Psoas muscle (tissue), 8 donors: ENCODE results near the gene ADCY7. TPM values are rescaled to one million over a fixed set of nuclear protein-coding genes. Genes with fewer than 3 reads are reported as not detected.

Experiments used
- ATAC-seq, 4 donors: fragments of 200-7000 bp; cut with Tn5 transposase; one replicate each; pipeline ENCODE4 v1.9.1; 2020; ENCODE audit warnings: moderate library complexity in 3 of 4, mild to moderate bottlenecking in 2 of 4
- DNase-seq, 2 donors: peaks; one replicate each; pipeline ENCODE4 v3.0.0-alpha.2; 2020
- H3K27ac ChIP-seq: fragments of 200-600 bp; one replicate; pipeline ENCODE4 v1.8.0; 2022
- H3K27me3 ChIP-seq, 3 donors: fragments of 200-600 bp in 1 of 3; one replicate each; pipeline versions ENCODE4 v1.6.1 to v1.8.0; 2013 to 2022; ENCODE audit warnings: low read length in 2 of 3, mild to moderate bottlenecking in 2 of 3, moderate library complexity in 1 of 3; ENCODE audit not compliant: insufficient read depth in 3 of 3
- H3K36me3 ChIP-seq, 2 donors: fragments of 200-600 bp in 1 of 2; one replicate each; pipeline versions ENCODE4 v1.6.1 to v1.8.0; 2013 to 2022; ENCODE audit warnings: low read depth in 1 of 2, mild to moderate bottlenecking in 1 of 2, moderate library complexity in 1 of 2; ENCODE audit not compliant: insufficient read depth in 1 of 2
- H3K4me1 ChIP-seq: fragments of 200-600 bp; one replicate; pipeline ENCODE4 v1.8.0; 2022
- H3K4me3 ChIP-seq: fragments of 200-600 bp; one replicate; pipeline ENCODE4 v1.8.0; 2022; ENCODE audit warnings: mild to moderate bottlenecking
- H3K9me3 ChIP-seq: fragments of 200-600 bp; one replicate; pipeline ENCODE4 v1.8.0; 2022
- WGBS, 3 donors: extraction: QIAGEN DNeasy Blood & Tissue Kit; methylation state at CpG; one replicate each; pipeline versions ENCODE4 v1.1.6 to v1.1.7; 2013; 5-methylcytosine and 5-hydroxymethylcytosine counted together
- intact Hi-C, 2 donors: fragments of 100-400 bp; cut with DNase I; formaldehyde crosslinking; loops; one replicate each; pipeline versions ENCODE4 v1.11.0 to v1.14.2; 2022
- polyA plus RNA-seq, 3 donors: library from polyadenylated mRNA; stranded (reverse); fragments of 200-250 nt; gene quantifications; one replicate each; pipeline ENCODE4 v1.2.3, GENCODE V29; 2013
- total RNA-seq, 4 donors: library from RNA; stranded (reverse); fragmentation: NEBNext Ultra II Directional in 2 of 4; extraction: Animal tissue kit (Norgen Biotek cat#: 25700) in 2 of 4; gene quantifications; one replicate each; pipeline versions ENCODE4 v1.2.1 to v1.2.4, GENCODE V29; 2021 to 2023
- TF ChIP-seq, protein P1 (sequence below): fragments of 200-600 bp; IDR thresholded peaks from one replicate; pipeline ENCODE4 v1.8.0; 2022; ENCODE audit warnings: antibody characterized with exemption
- donor health status: healthy with polysubstance abuse.
- donor health status: DM: no; HTN: no; CAD: no; lungs with moderate emphysema.
- donor health status: Bipolar disorder and iron deficiency.
- donor health status: healthy.
- donor health status: DM: yes; HTN: yes; CAD: no.
- donor health status: DM: no; HTN: no; CAD: no.
- donor health status: DM: no; HTN: no; CAD: no.
- donor health status: DM: yes; HTN: yes; CAD: no.

ADCY7 gene
- total and polyA plus RNA-seq, 7 donors = 0.34 to 5.5 (median 3.1) TPM

- 57 to 88% (median 77%) methylated on average over 10 of the region's 10 CpGs for whole genome bisulfite sequencing, 3 donors
- Histone ChIP-seq H3K4me3 (no peak overlapping the region), H3K4me1 (peaks cover 45% of the 10 kb centered on the region), H3K36me3 (peaks cover 0 to 67% of the 10 kb centered on the region in 2 donors), H3K27me3 (no peaks in the 10 kb centered on the region), H3K9me3 (no peaks in the 10 kb centered on the region), H3K27ac (no peak overlapping the region)
- TF ChIP-seq, protein P1, sequence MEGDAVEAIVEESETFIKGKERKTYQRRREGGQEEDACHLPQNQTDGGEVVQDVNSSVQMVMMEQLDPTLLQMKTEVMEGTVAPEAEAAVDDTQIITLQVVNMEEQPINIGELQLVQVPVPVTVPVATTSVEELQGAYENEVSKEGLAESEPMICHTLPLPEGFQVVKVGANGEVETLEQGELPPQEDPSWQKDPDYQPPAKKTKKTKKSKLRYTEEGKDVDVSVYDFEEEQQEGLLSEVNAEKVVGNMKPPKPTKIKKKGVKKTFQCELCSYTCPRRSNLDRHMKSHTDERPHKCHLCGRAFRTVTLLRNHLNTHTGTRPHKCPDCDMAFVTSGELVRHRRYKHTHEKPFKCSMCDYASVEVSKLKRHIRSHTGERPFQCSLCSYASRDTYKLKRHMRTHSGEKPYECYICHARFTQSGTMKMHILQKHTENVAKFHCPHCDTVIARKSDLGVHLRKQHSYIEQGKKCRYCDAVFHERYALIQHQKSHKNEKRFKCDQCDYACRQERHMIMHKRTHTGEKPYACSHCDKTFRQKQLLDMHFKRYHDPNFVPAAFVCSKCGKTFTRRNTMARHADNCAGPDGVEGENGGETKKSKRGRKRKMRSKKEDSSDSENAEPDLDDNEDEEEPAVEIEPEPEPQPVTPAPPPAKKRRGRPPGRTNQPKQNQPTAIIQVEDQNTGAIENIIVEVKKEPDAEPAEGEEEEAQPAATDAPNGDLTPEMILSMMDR = no peak
- ATAC-seq = no peak
- intact Hi-C loops = loop anchor here (5.0 to 10.0 kb wide), 4 partner anchors 146 to 381 kb away; partner anchors contain the start of genes CNEP1R1 (in 1 of the 2) and CYLD (in 1 of the 2)
- no peak for DNase-seq
Measured at GRCh38 chr16:50363656-50364055, 97.3 kb downstream of the ADCY7 start.

DNA sequence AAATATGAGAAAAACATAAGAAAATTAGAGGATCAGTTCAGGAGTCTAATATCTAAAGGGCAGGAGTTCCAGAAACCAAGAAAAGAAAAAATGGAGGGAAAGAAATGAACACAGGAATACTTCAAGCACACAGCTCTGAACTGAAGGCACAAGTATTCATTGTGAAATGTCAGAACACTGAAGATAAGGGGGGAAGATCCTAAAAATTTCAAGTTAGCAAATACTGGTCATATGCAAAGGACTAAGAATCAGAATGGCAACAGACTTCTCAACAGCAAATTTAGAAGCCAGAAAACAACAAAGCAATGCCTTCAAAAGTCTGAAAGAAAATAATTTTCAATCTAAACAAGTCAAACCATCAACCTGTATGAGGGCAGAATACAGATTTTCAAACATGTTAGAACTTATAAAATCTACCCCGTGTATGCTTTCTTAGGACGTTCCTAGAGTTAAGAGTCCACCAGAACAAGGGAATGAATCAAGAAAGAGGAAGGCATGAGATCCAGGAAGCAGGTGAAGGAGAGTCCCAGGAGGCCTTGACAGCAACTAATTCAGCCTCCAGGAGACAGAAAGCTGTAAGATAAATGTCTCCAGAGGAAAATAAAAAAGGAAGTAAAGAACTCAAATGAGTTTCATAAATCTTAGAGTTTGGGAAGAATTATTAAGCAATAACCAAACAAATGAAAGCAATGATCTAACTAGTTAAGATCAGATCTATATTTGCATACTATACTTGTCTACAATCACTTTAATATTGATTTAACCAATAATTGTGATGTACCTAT lies 99.6 kb downstream of the ADCY7 start:
- TF ChIP-seq, protein P1 = no peak
- Histone ChIP-seq H3K27me3 (no peaks in the 10 kb centered on the region), H3K27ac (no peak overlapping the region), H3K4me1 (peaks cover 31% of the 10 kb centered on the region), H3K9me3 (no peaks in the 10 kb centered on the region), H3K4me3 (peak overlapping the region; percentile 24), H3K36me3 (peaks cover 0 to 56% of the 10 kb centered on the region in 2 donors)
- no peak for ATAC-seq
- WGBS, 3 donors = 31 to 49% (median 34%) methylated on average over 2 of the region's 2 CpGs
- intact Hi-C loops = loop anchor here (5.0 to 10.0 kb wide), 4 partner anchors 151 to 379 kb away; partner anchors contain the start of genes CYLD (in 2 of the 2) and CNEP1R1 (in 1 of the 2)
- no peak for DNase-seq

Other genes starting within 250 kb of the ADCY7 start
- gene CNEP1R1, start 241.3 kb upstream of the ADCY7 start, total RNA-seq = 10 to 100 TPM; 10.9 to 15.8 (median 14.8) TPM
- gene CNEP1R1, start 241.3 kb upstream of the ADCY7 start, polyA plus RNA-seq = 10 to 100 TPM; 11.6 to 45.5 (median 16.2) TPM
- gene HEATR3, start 200.6 kb upstream of the ADCY7 start, total RNA-seq = 10 to 100 TPM in 3 of 4 donors, 1 to 10 TPM in 1; 9.2 to 20.9 (median 13.4) TPM
- gene HEATR3, start 200.6 kb upstream of the ADCY7 start, polyA plus RNA-seq = 10 to 100 TPM in 2 of 3 donors, 1 to 10 TPM in 1; 8.6 to 12.1 (median 10.4) TPM
- 1 to 10 TPM; 6.8 to 8.1 (median 7.1) TPM for gene TENT4B, start 113.2 kb upstream of the ADCY7 start, total RNA-seq
- gene TENT4B, start 113.2 kb upstream of the ADCY7 start, polyA plus RNA-seq = 1 to 10 TPM; 3.5 to 9.7 (median 4.0) TPM
- gene BRD7, start 102.4 kb downstream of the ADCY7 start, total RNA-seq = 10 to 100 TPM; 47.5 to 77.1 (median 52.4) TPM
- gene BRD7, start 102.4 kb downstream of the ADCY7 start, polyA plus RNA-seq = 10 to 100 TPM; 32.4 to 56.4 (median 48.9) TPM